H1 (cell line): ENCODE results near the gene LRRC45. TPM values are rescaled to one million over a fixed set of nuclear protein-coding genes. Genes with fewer than 3 reads are reported as not detected.
A peak's percentile ranks its signal among the peaks of the same experiment; 100 is the strongest.

Source experiments
- CTCF ChIA-PET: fragments of 300-600 bp; sonication (Branson Sonifier 250); formaldehyde crosslinking; loops from one replicate; lab custom pipeline; 2021; ENCODE audit not compliant: partially characterized antibody; lab: Charles Lee
- POLR2A ChIA-PET: fragments of 300-600 bp; sonication (Branson Sonifier 250); formaldehyde crosslinking; loops from one replicate; lab custom pipeline; 2021; ENCODE audit warnings: inconsistent platforms; ENCODE audit not compliant: partially characterized antibody; lab: Charles Lee
- DNase-seq, 2 experiments: peaks; one replicate each; pipeline versions ENCODE4 v3.0.0 to v3.0.0-alpha.2; 2010 to 2022; ENCODE audit warnings: low spot score in 2 of 2, low read depth in 1 of 2, mixed read lengths in 1 of 2
- FAIRE-seq: peaks from 2 replicates; lab custom pipeline; 2011; peaks lifted over from hg19 to GRCh38; lab: Jason Lieb, UNC
- H2AFZ ChIP-seq: 2 replicates; pipeline ENCODE4 v1.8.1; 2012; ENCODE audit warnings: low read length, inconsistent platforms
- H2AK5ac ChIP-seq: 2 replicates; pipeline ENCODE4 v1.6.1; 2013; ENCODE audit warnings: low read depth, low read length
- H2BK120ac ChIP-seq: replicated peaks from 2 replicates; pipeline ENCODE3; 2013; ENCODE audit warnings: low read depth, low read length, inconsistent platforms
- H2BK12ac ChIP-seq: 2 replicates; pipeline ENCODE4 v1.6.1; 2013; ENCODE audit warnings: low read depth, low read length
- H2BK15ac ChIP-seq: 2 replicates; pipeline ENCODE4 v1.6.1; 2013; ENCODE audit warnings: low read length
- H2BK20ac ChIP-seq: 2 replicates; pipeline ENCODE4 v1.6.1; 2013; ENCODE audit warnings: low read length
- H2BK5ac ChIP-seq: 2 replicates; pipeline ENCODE4 v1.6.1; 2013; ENCODE audit warnings: low read depth, low read length
- H3K14ac ChIP-seq: 2 replicates; pipeline ENCODE4 v1.6.1; 2013; ENCODE audit warnings: inconsistent platforms; ENCODE audit not compliant: insufficient read length
- H3K18ac ChIP-seq: 2 replicates; pipeline ENCODE4 v1.6.1; 2013; ENCODE audit warnings: low read length; ENCODE audit errors: extremely low read depth
- H3K23ac ChIP-seq: 2 replicates; pipeline ENCODE4 v1.6.1; 2013; ENCODE audit warnings: inconsistent platforms; ENCODE audit not compliant: insufficient read length
- H3K23me2 ChIP-seq: 2 replicates; pipeline ENCODE4 v1.6.1; 2013; ENCODE audit warnings: low read depth, low read length
- H3K27ac ChIP-seq: 2 replicates; pipeline ENCODE4 v1.6.1; 2011; ENCODE audit warnings: low read depth, low read length, inconsistent platforms
- H3K27me3 ChIP-seq, 4 experiments: replicated peaks in 1 of 4; 1 replicate in 1 of 4; 2 replicates in 3 of 4; pipeline versions ENCODE4 v1.6.1 to v1.8.1; 2011 to 2013; ENCODE audit warnings: low read length in 3 of 4, mild to moderate bottlenecking in 3 of 4, inconsistent platforms in 2 of 4, mixed read lengths in 2 of 4, moderate library complexity in 1 of 4; ENCODE audit not compliant: control insufficient read depth in 3 of 4, insufficient read depth in 3 of 4; ENCODE audit errors: extremely low read depth in 1 of 4
- H3K36me3 ChIP-seq, 4 experiments: 2 replicates each; pipeline versions ENCODE4 v1.6.1 to v1.8.1; 2011 to 2013; ENCODE audit warnings: mild to moderate bottlenecking in 4 of 4, low read length in 3 of 4, moderate library complexity in 2 of 4, control low read depth in 1 of 4, inconsistent platforms in 1 of 4; ENCODE audit not compliant: insufficient read depth in 4 of 4, control insufficient read depth in 2 of 4
- H3K4ac ChIP-seq: replicated peaks from 2 replicates; pipeline ENCODE3; 2013; ENCODE audit warnings: low read length, low read depth, mixed read lengths, inconsistent platforms; ENCODE audit not compliant: insufficient read length
- H3K4me1 ChIP-seq, 4 experiments: replicated peaks in 1 of 4; 1 replicate in 1 of 4; 2 replicates in 3 of 4; pipeline versions ENCODE4 v1.6.1 to v1.8.1; 2011 to 2013; ENCODE audit warnings: low read length in 3 of 4, inconsistent platforms in 2 of 4, mixed read lengths in 1 of 4; ENCODE audit not compliant: insufficient read depth in 4 of 4, control insufficient read depth in 3 of 4
- H3K4me2 ChIP-seq, 2 experiments: 2 replicates each; pipeline versions ENCODE4 v1.6.1 to v1.8.1; 2011 to 2013; ENCODE audit warnings: low read depth in 2 of 2, low read length in 2 of 2, control low read depth in 1 of 2, inconsistent platforms in 1 of 2, mild to moderate bottlenecking in 1 of 2; ENCODE audit not compliant: insufficient read depth in 1 of 2
- H3K4me3 ChIP-seq, 4 experiments: fragments of 200-600, 300-600 bp in 1 of 4; sonication (generic), shearing (Covaris generic), sonication (Bioruptor Twin) in 1 of 4; 2 replicates each; pipeline versions ENCODE4 v1.5.1 to v1.8.1; 2011 to 2016; ENCODE audit warnings: low read length in 4 of 4, low read depth in 3 of 4, control low read depth in 2 of 4, inconsistent platforms in 2 of 4, mild to moderate bottlenecking in 2 of 4, mixed read lengths in 1 of 4, moderate library complexity in 1 of 4; ENCODE audit not compliant: insufficient read depth in 2 of 4; ENCODE audit errors: extremely low read depth in 1 of 4
- H3K56ac ChIP-seq: replicated peaks from 2 replicates; pipeline ENCODE3; 2013; ENCODE audit warnings: low read depth, mild to moderate bottlenecking, mixed read lengths, low read length, inconsistent platforms; ENCODE audit not compliant: insufficient read length
- H3K79me1 ChIP-seq: 2 replicates; pipeline ENCODE4 v1.6.1; 2013; ENCODE audit warnings: low read depth, low read length, control low read depth
- H3K79me2 ChIP-seq, 2 experiments: 2 replicates each; pipeline versions ENCODE4 v1.6.1 to v1.8.1; 2012 to 2013; ENCODE audit warnings: low read length in 2 of 2, mild to moderate bottlenecking in 2 of 2, inconsistent platforms in 1 of 2; ENCODE audit not compliant: insufficient read depth in 2 of 2, control insufficient read depth in 1 of 2
- H3K9ac ChIP-seq, 4 experiments: replicated peaks in 1 of 4; 1 replicate in 1 of 4; 2 replicates in 3 of 4; pipeline versions ENCODE4 v1.6.1 to v1.8.1; 2011 to 2013; ENCODE audit warnings: low read depth in 3 of 4, low read length in 3 of 4, control low read depth in 2 of 4, mild to moderate bottlenecking in 2 of 4, moderate library complexity in 2 of 4, inconsistent platforms in 1 of 4; ENCODE audit errors: extremely low read depth in 1 of 4
- H3K9me3 ChIP-seq, 2 experiments: 2 replicates each; pipeline versions ENCODE4 v1.6.1 to v1.8.1; 2012 to 2013; ENCODE audit warnings: mild to moderate bottlenecking in 2 of 2, moderate library complexity in 2 of 2, control low read depth in 1 of 2, inconsistent platforms in 1 of 2, low read depth in 1 of 2, low read length in 1 of 2, mixed read lengths in 1 of 2; ENCODE audit not compliant: insufficient read depth in 2 of 2
- H4K20me1 ChIP-seq, 2 experiments: replicated peaks in 1 of 2; 2 replicates each; pipeline versions ENCODE3 to v1.8.1; 2011 to 2013; ENCODE audit warnings: inconsistent platforms in 2 of 2, low read length in 2 of 2, mild to moderate bottlenecking in 1 of 2; ENCODE audit not compliant: insufficient read depth in 2 of 2, control insufficient read depth in 1 of 2
- H4K5ac ChIP-seq: 2 replicates; pipeline ENCODE4 v1.6.1; 2013; ENCODE audit warnings: low read length, low read depth, mixed read lengths, inconsistent platforms; ENCODE audit not compliant: insufficient read length
- H4K8ac ChIP-seq: 2 replicates; pipeline ENCODE4 v1.8.0; 2013; ENCODE audit warnings: mild to moderate bottlenecking, moderate library complexity, low read length, inconsistent platforms; ENCODE audit not compliant: insufficient read depth; ENCODE audit errors: extremely low read depth
- H4K91ac ChIP-seq: replicated peaks from 2 replicates; pipeline ENCODE3; 2013; ENCODE audit warnings: low read length, mixed read lengths, inconsistent platforms; ENCODE audit not compliant: insufficient read length
- POLR2A ChIP-seq, 2 experiments: IDR thresholded peaks; 1 replicate in 1 of 2; 2 replicates in 1 of 2; pipeline ENCODE4 v1.6.1; 2011; ENCODE audit warnings: low read depth in 2 of 2, low read length in 2 of 2, mild to moderate bottlenecking in 2 of 2; ENCODE audit errors: control extremely low read depth in 1 of 2
- POLR2AphosphoS5 ChIP-seq: IDR thresholded peaks from 2 replicates; pipeline ENCODE4 v1.6.1; 2011; ENCODE audit warnings: low read depth, low read length
- SP2 ChIP-seq: IDR thresholded peaks from 2 replicates; pipeline ENCODE4 v1.6.1; 2012; ENCODE audit warnings: mild to moderate bottlenecking, low read length, inconsistent platforms
- SP4 ChIP-seq: IDR thresholded peaks from 2 replicates; pipeline ENCODE4 v1.6.1; 2012; ENCODE audit warnings: low read length, inconsistent platforms
- TEAD4 ChIP-seq: IDR thresholded peaks from 2 replicates; pipeline ENCODE4 v1.6.1; 2012; ENCODE audit warnings: low read depth, low read length, inconsistent platforms, mixed read lengths
- ZNF274 ChIP-seq: IDR thresholded peaks from 2 replicates; pipeline ENCODE4 v1.7.0; 2012; ENCODE audit warnings: low read length, borderline replicate concordance; ENCODE audit errors: extremely low read depth
- WGBS, 2 experiments: shearing (Covaris generic) in 1 of 2; methylation state at CpG; one replicate each; pipeline versions ENCODE4 v1.1.6 to v1.1.7; 2013 to 2015; ENCODE audit warnings: low lambda C conversion rate in 2 of 2, mixed read lengths in 2 of 2, inconsistent platforms in 1 of 2, low coverage in 1 of 2, missing lambda C conversion rate in 1 of 2; ENCODE audit not compliant: insufficient replicate concordance in 2 of 2, insufficient coverage in 1 of 2, insufficient read length in 1 of 2; ENCODE audit errors: extremely low coverage in 1 of 2, missing lambda C conversion rate in 1 of 2; 5-methylcytosine and 5-hydroxymethylcytosine counted together
- polyA plus RNA-seq, 7 experiments: library from polyadenylated mRNA; depleted of rRNA in 3 of 7; stranded (reverse) in 5 of 7; unstranded in 2 of 7; fragments of >200 nt in 5 of 7; fragments of 200-250 nt in 2 of 7; gene quantifications; 1 replicate in 5 of 7; 2 replicates in 1 of 7; 4 replicates in 1 of 7; pipeline versions ENCODE4 v1.2.1 to v1.2.3, GENCODE V29; 2011 to 2013; ENCODE audit warnings: missing spikeins in 2 of 7, mixed read lengths in 2 of 7
- total RNA-seq: library from RNA; stranded (reverse); fragmentation: NEBNext Ultra II Directional; extraction: Animal tissue kit (Norgen Biotek cat#: 25700); gene quantifications from 2 replicates; pipeline ENCODE4 v1.2.1, GENCODE V29; 2021

LRRC45 gene
- total and polyA plus RNA-seq, 2 of the 8 experiments (the other 6 are each of a cell fraction or from before 2014, with no cell fraction given): 11.5 to 29.0 TPM

DNA sequence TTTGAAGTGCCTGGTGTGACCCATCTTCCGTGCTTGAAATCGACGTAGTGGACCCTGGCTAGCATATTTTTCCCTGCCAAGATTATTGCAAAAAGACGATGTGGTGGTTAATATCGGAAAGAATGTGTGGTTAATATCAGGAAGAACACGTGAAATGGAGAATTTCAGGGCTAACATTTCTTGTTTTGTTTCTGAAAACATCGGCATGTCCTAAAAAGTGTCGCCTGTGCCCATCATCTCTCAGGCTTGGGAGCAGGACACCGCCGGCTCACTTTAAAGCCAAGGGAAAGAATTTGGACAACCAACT lies 14.7 kb downstream of the LRRC45 start:
- no peak overlapping the region for H3K9ac ChIP-seq

More for the DNA sequence above, 14.7 kb downstream of the LRRC45 start:
- ChIA-PET POLR2A (interaction anchor here (0.9 to 1.8 kb wide), 7 partner anchors 14 to 168 kb away, joined by 3 to 9 read pairs (median 6); partner anchors contain the start of genes CENPX, FASN, GPS1 and LRRC45), CTCF (interaction anchor here (0.6 to 4.1 kb wide), 16 partner anchors 8 to 142 kb away, joined by 3 to 21 read pairs (median 4); partner anchors contain the start of genes GPS1 and RFNG)
- Histone ChIP-seq H3K9me3 (no peaks in the 10 kb centered on the region), H3K4me1 (peaks cover 3 to 12% (median 4%) of the 10 kb centered on the region in 4 experiments; a peak in 6 of 7 replicates), H2AK5ac (no peak overlapping the region), H2BK12ac (peak overlapping the region; percentile 71; the same call in 1 of the 2 replicates), H2BK15ac (no peak overlapping the region), H3K4me3 (peak overlapping the region in 1 of 4 experiments; percentile 77; a peak in 4 of 8 replicates), H3K79me2 (no peaks in the 10 kb centered on the region; a peak in 1 of 4 replicates), H4K91ac (no peak overlapping the region), H3K14ac (no peak overlapping the region), H2BK5ac (no peak overlapping the region), H4K20me1 (peaks cover 2 to 11% of the 10 kb centered on the region in 2 experiments), H2BK120ac (no peak overlapping the region), H3K18ac (no peak overlapping the region)
- DNase-seq: no peak
- no peak for FAIRE-seq
- WGBS, 2 experiments: 29% methylated on average over 10 of the region's 10 CpGs; no CpG with 5 or more reads in 1 of the 2 experiments
- no peak for TF ChIP-seq ZNF274
- TF ChIP-seq POLR2A (IDR thresholded peaks at IDR 0.05; ENCODE audit: control extremely low read depth in 1 of 2, low read depth in 2 of 2, low read length in 2 of 2): no peak
- TF ChIP-seq SP2: no peak
- no peak for TF ChIP-seq POLR2AphosphoS5
- no peak for TF ChIP-seq SP4
- TF ChIP-seq TEAD4: no peak
- TF ChIP-seq, all 59 proteins: peak for 0
- Histone ChIP-seq H2AFZ (peak overlapping the region; percentile 85; the same call in 1 of the 2 replicates), H4K5ac (no peak overlapping the region), H3K56ac (no peak overlapping the region), H3K36me3 (no peaks in the 10 kb centered on the region; a peak in 1 of 8 replicates), H3K4me2 (peak overlapping the region; percentile 73 to 90), H3K79me1 (no peaks in the 10 kb centered on the region; the same call in 1 of the 2 replicates), H2BK20ac (no peak overlapping the region), H3K27me3 (peaks cover 0 to 4% (median 0%) of the 10 kb centered on the region in 4 experiments; a peak in 1 of 7 replicates), H3K23ac (no peak overlapping the region), H3K4ac (no peak overlapping the region), H3K23me2 (peaks cover 9% of the 10 kb centered on the region; the same call in 1 of the 2 replicates), H4K8ac (no peak overlapping the region), H3K27ac (no peak overlapping the region)
